CD4-positive, alpha-beta T cell treated with Interleukin-6 at 100 ng/mL for 8 hours (primary cell): ENCODE results near the gene ANGPTL8.
A peak's percentile ranks its signal among the peaks of the same experiment; 100 is the strongest.

ENCODE experiments used
- DNase-seq: peaks from one replicate; pipeline ENCODE4 v3.0.0-alpha.2; 2020; ENCODE audit warnings: mixed read lengths, low spot score

The ANGPTL8 gene

DNA sequence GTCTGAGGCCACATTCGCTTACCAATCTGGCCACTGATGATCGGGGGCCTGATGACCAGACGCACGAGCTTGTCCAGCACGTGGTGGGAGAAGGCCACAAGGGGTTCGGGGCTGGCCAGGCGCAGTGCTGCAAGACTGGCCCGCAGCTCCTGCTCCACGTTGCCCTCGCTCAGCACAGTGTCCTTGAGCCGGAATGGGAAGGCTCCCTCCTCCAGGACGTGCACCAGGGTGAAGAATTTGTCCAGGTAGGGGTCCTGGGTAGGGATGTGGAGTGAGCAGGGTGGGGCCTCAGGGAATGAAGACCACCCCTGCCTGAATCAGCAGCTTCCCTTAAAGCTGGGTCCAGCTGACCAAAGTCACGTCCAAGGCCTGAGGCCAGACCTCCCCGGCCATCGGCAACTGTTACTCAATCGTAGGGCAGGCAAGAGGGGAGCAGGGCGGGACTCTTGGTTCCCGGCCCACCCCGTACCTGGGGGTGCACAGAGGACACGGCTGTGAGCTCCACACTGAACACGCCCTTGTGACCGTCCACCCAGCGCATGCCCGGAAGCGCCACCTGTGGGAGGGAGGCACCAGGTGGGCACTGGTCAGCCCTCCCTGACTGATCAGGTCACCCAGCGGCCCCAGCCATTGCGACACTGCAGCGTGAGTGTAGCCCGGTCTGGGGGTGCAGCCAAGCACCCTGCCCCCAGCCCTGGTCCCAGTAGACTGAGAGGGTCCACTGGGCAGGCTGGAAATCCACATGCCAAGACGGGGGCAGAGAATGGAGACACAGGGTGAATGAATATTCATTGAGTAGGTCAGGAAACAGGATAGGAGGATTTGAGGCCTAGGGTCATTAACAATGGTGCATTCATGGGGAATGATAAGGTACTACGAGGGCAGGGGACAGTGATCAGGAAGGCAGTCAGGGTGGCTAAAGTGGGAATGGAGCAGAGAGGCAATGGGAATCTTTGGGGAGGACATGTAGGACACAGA lies 2.8 kb upstream of the ANGPTL8 start:
- no peak for DNase-seq

DNA sequence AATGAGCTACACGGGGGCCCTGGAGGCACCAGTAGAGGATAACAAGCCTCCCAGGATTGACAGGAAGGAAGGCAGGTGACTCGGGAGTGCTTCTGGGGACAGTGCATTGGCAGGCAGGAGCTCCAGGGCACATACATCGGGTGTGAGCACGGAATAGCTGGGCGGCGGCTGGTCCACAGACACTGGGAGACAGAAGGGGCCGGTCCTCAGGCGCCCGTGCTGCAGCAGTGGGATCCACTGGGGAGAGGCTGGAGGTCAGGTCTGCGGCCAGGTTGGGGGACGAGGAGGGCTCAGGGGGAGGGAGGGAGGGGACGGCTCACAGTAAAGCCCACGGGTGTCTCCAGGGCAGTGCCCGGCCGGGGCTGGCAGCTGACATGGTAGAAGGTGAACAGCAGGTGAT lies 2.1 kb upstream of the ANGPTL8 start:
- DNase-seq: no peak

DNA sequence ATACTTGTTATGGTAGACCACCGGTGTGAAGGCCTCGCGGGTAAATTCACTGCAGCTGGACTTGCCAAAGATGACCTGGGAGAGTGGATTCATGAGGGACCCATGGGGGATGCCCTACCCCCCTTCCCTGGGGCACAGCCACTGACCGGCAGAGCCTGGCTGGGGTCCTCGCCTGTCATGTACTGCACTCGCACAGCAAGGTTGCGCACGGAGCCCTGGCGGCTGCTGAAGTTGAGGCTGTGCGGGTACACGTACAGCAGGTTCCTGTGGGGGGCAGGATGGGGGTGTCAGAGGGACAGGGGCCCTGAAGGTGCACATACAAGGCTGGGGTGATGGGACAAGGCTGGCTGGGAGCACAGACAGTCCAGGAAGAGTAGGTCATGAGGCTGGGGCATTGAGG lies 1.4 kb upstream of the ANGPTL8 start:
- DNase-seq: no peak

DNA sequence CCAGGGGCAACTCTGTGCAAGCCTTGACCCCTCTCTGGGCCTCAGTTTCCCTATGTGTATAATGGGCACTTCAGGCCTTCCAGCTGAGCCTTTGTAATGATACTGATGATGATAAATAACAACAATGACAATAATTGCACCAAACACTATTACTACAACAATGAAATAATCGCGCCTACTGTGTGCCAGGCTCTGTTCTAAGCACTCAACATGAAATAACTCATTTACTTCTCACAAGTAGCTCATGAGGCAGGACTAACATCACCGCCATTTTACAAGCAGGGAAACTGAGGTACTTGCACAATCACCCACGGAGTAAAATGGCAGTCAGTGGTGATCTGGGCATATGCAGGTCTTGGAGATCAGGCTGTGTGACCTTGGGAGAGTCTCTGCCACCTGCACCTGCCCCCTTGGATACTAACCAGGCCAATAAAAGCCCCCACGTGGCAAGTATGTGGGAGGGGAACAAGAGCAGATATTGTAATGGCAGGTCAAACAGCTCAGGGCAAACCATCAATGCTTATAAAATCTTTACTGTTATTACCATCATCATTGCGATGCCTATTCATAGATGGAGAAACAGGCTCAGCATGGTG lies 540 bp upstream of the ANGPTL8 start:
- no peak for DNase-seq

DNA sequence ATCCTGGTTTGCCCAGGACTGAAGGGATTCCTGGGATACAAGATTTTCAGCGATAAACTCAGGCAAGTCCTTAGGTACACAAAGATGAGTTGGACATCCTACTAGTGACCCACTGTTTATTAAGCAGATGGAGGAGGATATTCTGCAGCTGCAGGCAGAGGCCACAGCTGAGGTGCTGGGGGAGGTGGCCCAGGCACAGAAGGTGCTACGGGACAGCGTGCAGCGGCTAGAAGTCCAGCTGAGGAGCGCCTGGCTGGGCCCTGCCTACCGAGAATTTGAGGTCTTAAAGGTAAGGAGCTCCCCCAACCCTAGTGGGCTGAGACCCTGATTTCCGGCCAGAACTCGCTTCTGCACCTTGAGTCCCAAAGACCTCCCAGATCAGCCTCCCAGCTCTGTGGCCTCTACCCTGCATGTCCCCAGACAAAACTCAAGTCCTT lies 607 bp downstream of the ANGPTL8 start:
- no peak for DNase-seq

DNA sequence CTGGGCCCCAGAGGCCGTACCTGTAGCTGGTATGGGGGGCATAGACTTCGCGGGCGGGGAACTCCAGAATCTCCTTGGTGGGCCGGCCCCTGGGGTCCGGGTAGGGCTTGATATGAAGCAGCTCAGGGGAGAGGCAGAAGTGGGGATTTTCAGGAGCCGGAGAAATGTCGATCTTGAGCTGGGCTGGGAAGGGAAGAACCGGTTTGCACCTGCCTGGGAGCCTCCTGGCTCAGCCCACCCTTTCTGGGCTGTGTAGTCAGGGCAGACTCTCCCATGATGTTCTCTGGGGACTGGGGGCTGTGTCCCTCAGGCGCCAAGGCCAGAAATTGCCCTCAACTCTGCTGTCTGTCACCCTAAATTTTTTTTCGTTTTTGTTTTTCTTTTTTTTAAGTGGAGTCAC lies 2.6 kb downstream of the ANGPTL8 start:
- no peak for DNase-seq

DNA sequence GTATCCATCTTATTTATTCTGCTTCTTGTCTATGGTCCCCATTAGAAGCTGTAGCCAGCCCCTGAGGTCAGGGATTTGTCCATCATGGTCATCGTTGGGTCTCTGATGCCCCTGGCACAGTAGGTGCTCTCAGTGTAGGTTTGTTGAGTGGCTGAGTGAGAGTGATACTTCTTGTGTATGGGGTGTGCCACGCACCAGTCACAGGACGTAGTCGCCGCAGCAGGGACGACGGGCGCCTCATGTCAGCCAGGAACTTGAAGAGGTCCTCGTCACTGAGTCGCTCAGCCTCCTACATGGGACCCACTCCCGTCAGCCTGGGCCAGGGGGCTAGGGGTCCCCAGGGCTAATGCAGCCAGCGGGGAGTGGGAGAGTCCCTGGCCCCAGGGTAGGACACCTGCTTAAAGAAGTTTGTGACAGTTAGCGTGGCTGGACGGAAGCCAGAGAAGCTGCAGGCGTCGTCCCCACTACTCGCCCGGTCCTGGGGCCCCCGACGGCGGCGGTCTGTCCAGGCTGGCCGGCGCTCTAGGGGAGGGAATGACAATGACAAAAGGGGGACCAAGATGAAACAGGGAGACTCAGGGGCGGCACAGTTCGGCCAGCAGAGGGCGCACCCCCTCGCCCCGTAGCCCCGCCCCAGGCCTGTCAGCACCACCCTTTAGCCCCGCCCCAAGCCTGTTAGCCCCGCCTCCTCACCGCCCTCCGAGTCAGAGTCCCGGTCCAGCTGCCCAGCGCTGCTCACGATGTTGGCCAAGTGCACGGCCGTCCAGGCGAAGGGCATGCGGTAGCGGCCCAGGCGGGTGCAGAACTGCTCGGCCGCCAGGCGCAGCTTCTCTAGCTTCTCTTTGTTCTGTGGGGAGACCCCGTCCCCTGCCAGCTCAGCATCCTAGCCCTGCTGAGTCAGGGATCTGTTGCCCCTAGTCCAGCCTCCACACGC lies 3.7 kb downstream of the ANGPTL8 start:
- DNase-seq: peak; percentile 72

DNA sequence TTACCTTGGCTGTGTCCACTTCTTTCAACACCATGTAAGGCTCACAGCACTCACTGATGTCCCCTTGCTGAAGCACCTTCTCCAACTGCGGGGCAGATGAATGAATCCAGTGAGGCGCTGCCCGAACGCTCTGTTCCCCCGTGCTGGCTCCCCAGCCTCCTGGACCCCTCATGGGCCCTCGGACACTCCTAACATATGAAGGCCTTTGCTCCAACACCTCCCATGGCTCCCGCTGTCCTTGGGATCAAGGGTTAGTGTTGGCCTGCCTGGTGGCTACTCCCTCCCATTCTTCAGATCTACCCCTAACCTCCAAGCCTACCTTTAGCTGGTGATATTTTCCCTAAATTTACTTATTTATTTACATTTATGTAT lies 4.4 kb downstream of the ANGPTL8 start:
- DNase-seq: no peak

DNA sequence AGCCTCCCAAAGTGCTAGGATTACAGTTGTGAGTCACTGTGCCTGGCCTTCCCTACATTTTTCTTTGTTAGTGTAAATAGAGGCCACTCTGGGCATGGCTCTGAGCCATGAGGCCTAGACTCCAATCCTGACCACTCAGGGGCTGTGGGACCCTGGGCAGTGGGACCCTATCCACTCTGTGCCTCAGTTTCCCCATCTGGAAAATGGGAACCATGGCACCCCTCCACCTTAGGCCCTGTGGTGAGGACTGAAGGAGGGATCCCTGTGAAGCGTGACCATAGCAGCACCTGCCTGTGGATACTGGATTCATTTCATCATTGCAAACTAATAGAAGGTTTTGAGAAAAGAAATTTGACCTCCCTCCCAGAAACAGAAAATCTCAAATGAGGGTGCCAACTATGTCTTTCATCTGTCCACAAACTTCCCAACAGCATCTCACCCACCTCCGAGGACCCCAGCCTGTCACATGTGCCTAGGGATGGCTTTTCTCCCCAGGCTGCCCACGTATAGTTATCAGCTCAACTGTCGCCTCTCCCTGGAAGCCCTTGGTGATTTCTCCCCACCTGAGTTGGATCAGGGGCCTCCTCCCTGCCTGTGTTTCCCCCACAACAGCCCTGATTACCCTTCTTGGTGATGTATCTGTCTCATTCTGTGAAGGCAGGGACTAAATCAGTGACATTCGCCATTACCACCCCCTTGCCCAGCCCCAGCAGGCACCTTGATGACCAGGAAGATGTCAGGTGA lies 5.6 kb downstream of the ANGPTL8 start:
- DNase-seq: no peak

DNA sequence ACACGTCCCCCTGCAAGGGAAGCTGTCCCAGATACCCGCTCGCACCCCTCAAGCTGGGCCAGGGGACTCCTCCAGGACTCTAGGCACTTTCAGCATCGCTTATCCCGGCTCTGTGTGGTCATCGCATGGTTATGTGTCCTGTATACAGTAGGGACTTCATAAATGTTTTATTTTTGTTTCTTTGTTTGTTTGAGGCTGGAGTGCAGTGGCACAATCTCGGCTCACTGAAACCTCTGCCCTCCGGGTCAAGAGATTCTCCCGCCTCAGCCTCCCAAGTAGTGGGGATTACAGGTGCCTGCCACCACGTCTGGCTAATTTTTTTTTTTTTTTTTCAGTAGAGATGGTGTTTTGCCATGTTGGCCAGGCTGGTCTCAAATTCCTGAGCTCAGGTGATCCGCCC lies 7.5 kb downstream of the ANGPTL8 start:
- DNase-seq: no peak

DNA sequence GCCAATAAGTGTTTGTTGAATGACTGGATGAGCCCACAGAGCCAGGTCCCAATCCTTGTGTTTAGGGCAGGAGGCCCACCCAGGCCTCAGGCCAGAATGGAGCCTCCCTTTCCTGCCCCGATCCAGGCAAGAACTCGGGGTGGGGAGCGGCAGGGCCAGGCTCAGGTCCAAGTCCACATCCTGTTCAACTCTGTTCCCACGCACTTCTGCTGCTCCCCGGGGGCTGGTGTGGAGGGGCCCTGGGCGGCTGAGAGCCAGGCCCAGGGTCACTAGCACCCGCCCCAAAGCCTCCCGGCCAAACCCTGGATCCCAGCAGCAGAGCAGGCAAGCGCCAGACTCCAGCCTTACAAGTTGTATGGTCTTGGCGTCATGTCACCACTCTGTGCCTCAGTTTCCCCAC lies 8.0 kb downstream of the ANGPTL8 start:
- no peak for DNase-seq

DNA sequence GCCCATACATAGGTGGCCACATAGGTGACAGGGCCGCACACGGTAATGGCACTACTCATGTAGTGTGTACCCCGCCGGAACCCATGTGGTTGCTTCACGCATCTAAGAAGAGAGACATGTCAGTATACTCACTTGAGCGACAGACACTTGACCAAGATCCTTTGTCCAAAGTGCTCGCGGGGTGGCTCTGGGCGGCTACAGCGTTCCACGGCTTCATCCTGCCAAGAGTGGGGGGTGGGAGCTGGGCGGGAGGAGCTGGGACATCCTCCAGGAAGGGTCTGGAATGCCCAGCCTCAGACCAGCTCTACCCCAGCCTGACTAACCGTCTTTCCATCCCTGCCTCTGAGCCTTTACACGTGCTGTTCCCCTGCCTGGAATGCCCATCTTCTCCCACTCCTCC lies 8.5 kb downstream of the ANGPTL8 start:
- no peak for DNase-seq

DNA sequence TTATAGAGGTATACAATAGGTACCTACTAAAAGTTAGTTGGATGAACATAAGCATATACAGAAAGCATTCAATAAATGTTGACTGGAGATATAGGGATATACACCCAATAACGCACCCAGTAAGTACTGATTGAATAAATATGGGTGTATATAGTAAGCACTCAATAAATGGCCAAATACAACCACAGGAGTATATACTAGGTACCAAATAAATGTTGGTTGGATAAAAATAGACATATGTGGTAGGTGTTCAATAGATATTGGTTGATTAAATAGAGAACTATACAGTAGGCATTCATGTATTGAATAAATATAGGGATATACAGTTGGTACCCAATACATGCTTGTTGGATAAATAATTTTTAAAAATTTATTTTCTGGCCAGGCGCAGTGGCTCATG lies 9.4 kb downstream of the ANGPTL8 start:
- no peak for DNase-seq

DNA sequence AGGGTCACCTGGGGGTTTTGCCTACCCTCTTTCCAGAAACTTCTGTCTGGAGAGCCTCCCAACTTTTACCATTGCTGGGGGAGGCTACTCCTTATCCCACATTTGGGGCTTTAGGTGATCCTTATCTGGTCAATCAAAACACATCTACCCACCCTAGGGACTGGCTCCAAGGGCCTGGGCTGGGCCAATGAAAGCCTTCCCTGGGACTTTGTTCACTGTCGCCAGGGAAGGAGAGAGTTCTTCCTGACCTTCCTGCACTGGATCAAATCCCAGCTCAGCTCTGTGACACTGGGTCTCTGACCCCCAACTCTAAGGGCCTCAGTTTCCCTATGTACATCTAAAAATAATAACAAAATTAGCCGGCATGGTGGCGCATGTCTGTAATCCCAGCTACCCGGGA lies 11.8 kb downstream of the ANGPTL8 start:
- DNase-seq: no peak

DNA sequence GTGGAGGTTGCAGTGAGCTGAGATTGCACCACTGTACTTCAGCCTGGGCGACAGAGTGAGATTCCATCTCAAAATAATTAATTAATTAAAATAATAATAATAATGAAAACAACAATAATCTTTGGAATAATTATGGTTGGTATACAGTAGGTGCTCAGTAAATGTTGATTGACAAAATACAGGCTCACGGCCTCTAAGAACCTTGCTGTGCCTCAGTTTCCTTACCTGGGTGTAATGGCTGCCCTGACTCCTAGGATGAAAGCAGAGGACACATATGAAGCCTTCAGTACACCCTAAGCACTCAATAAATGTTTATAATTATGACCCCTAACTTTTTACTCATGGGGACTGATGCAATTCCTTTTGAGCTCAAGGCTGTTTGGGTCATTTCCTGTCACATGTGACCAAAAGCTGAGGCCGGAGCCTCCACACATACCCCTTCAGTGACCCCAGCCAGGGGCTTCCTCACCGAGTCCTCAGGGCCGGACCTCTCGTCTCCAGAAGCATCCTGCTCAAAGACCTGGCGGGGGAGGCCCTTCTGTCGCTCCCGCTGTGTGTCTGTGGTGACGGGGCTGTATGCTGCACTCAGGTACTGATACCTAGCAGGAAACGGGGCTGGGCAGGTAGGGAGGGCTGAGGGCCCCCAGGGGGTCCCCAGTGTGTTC lies 12.4 kb downstream of the ANGPTL8 start:
- DNase-seq: no peak

DNA sequence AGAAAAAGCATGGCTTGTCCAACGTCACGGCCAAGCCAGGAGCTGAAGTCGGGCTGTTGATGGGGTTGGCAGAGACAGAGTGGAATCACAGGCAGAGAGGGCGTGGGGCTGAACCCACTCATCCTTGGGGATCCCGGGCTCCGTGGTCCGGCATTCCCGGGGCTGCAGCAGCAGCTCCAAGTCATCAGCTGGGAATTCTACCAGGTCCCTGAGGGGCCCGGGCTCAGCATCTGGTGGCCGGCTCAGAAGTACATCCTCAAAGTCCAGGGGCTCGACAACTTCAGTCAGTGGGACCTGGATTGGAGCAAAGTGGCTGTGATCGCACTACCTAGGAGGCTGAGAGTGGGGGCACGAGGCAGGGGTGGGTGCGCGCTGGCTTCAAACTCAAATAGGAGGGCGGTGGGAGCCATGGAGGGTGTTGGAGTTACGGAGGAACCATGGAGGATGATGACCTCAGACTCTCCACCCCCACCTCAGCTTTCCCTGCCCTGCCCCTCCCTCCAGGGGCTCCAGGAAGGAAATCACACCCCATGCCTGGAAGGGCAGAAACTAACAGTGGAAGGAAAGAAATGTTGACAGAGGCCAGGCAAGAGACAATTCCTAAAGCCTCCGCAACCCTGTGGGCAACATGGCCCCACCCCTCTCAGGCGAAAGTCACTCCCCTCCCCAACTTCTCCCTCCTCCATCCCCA lies 13.4 kb downstream of the ANGPTL8 start:
- DNase-seq: no peak

DNA sequence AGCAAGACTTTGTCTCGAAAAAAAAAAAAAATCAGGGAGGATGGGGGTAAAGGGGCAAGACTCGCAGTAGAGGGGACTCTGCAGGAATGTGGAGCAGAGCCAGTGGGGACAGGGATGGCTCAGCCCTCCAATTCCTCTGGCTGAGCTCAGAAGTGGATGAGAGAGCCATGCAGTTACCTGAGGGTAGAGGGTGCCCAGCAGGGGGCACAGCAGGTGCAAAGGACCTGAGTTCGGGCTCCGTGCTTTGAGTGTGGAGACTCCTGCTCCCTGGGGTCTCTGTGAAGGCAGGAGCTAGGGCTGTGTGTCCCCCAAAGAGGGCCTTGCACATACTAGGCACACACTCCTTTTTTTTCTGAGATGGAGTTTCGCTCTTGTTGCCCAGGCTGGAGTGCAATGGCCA lies 15.2 kb downstream of the ANGPTL8 start:
- no peak for DNase-seq

DNA sequence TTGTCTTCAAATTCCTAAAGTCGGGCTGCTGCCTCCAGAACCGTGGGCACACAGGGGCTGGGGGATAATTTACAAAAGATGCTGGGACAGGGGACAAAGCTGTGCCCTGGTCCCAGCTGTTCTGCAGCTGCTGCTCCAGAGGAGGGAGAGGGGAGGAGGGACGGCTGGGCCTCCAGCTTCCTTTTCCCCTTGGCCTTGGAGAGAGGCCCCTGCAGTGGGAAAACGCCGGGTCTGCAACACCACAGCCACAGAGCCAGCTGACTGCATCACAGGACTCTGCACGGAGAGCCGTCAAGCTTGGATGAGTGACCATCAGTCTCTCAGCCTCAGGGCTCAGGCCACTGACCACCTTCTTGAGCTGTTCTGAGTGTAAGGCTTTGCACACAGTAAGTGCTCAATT lies 16.8 kb downstream of the ANGPTL8 start:
- DNase-seq: no peak

DNA sequence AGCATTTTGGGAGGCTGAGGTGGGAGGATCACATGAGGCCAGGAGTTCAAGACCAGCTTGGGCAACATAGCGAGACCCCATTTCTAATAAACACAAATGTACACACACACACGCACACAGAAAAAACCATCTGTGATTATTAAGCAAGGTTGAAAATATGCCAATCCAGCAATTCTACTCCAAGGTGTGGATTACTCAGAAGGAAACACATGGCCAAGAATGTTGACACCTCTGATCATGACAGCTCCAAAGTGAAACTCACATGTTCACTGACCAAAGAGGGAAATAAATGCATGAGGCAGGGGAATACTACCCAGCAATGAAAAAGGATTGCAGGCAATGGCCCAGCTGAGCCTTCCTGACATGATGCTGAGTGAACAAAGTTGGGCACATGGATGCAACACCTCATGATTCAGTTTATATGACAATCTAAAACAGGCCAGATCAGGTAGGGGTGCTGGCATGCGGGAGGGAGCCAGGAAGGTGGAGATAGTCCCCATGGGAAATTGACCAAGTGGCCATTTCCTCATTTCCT lies 18.5 kb downstream of the ANGPTL8 start:
- no peak for DNase-seq

DNA sequence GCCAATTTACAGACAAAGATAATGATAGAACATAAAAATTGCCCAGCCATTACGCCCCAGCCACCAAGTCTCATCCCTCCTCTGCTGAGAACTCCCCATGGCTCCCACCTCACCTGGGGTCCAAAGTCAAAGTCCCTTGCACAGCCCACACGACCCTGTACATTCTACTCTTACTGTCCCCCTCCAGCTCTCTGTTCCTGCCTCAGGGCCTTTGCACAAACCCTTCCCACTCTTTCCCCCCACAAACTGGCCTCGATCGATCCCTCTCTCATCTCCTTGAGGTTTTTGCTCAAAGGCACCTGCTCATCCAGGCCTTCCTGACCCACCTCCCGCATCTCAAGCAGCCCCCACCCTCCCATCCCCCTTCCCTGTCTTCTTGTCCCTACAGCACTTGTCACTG lies 21.6 kb downstream of the ANGPTL8 start:
- DNase-seq: no peak
